ENCODE data around the gene CEP78. TPM values are rescaled to one million over a fixed set of nuclear protein-coding genes. Genes with fewer than 3 reads are reported as not detected.

CEP78 gene
- total and polyA plus RNA-seq, 7 donors = 1.8 to 4.3 (median 3.0) TPM

DNA sequence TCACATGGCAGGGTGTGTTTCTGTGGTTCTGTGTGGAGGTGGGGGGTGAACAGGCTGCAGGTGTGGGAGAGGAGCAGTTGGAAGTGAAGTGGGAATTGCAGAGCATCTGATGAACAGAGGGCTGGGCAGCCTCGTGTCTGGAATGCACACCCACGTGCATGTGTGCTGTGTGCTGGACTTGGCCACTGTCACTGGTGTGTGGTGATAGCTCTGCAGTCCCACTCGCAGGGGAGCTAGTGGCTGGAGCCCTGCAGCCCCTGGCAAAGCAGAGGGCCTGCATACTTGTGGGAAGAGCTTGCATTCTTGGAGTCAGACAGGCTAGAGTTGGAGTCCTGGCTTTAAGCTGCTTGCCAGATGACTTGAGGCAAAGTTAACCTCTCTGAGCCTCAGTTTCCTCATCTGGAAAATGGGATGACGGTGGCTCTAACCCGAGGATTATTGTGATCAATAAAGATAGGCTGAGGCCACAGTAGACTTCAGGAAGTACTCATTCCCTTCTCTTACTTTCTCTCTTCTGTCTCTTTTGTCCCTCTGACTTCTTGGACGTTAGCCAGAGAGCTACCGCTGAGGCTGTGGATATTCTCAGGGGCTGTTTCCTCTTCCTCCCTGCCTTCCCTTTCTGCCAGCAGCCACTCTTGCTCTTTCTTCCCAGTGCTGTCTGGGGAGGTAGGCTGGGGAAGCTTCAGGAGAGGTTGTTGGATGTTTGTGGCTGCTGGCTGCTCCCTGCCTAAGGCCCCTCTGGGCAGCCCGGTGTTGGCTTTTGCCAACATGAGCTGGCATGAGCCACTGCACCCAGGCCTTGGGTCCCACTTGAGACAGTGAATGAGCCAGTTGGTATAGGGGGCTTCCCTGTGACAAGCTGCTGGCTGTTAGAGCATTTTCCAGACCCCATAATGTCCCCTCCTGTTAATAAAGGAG is 79.3 kb downstream of the CEP78 start:
- ATAC-seq = no peak
- Histone ChIP-seq H3K36me3 (ENCODE audit: insufficient read depth in 1 of 2, low read depth in 1 of 2) (no peaks in the 10 kb centered on the region), H3K4me3 (no peak overlapping the region), H3K9me3 (no peaks in the 10 kb centered on the region), H3K4me1 (no peaks in the 10 kb centered on the region), H3K27me3 (ENCODE audit: insufficient read depth in 3 of 3, low read length in 2 of 3) (no peaks in the 10 kb centered on the region), H3K27ac (no peak overlapping the region)
- no peak for DNase-seq
- 41 to 52% (median 52%) methylated on average over 8 of the region's 8 CpGs for WGBS, 3 donors
- TF ChIP-seq, protein P1, sequence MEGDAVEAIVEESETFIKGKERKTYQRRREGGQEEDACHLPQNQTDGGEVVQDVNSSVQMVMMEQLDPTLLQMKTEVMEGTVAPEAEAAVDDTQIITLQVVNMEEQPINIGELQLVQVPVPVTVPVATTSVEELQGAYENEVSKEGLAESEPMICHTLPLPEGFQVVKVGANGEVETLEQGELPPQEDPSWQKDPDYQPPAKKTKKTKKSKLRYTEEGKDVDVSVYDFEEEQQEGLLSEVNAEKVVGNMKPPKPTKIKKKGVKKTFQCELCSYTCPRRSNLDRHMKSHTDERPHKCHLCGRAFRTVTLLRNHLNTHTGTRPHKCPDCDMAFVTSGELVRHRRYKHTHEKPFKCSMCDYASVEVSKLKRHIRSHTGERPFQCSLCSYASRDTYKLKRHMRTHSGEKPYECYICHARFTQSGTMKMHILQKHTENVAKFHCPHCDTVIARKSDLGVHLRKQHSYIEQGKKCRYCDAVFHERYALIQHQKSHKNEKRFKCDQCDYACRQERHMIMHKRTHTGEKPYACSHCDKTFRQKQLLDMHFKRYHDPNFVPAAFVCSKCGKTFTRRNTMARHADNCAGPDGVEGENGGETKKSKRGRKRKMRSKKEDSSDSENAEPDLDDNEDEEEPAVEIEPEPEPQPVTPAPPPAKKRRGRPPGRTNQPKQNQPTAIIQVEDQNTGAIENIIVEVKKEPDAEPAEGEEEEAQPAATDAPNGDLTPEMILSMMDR (IDR thresholded peaks at IDR 0.05) = no peak
- intact Hi-C loops (cut with DNase I) = no loop called here

DNA sequence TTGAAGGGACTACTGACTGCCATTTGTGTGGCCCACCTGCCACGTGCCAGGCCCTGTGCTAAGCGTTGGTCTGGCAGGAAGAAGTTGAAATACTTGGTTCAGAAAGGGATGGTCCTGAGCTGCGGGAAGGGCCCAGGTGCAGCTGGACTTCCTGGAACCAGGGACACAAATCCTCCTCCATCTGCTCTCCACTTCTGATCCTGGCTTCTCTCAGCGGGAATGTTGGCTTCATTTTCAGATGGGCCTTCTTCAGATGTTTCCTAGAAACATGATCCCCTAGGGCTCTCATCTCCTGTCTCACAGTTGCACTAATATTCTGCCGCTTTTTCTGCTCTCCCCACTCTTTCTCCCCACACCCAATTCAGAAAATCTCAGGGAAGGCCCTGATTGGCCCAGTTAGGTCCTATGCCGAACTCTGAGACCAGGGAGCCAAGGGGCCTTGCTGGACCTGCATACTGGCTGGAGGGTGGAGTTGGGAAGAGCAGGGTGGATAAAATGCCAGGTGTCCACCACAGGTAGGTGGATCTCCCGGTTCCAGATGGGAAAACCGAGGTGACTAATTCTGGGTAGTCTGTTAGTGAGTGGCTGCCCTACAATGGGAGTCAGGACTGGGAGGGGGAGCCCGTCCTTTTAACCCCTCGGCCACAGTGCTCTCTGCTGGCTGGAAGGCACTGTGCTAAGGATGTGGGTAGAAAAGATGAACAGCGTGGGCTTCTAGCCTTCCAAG is 80.5 kb downstream of the CEP78 start:
- 69 to 77% (median 73%) methylated on average over 11 of the region's 11 CpGs for WGBS, 3 donors
- H3K27me3 ChIP-seq (ENCODE audit: insufficient read depth in 3 of 3, low read length in 2 of 3) = no peaks in the 10 kb centered on the region
- ATAC-seq = no peak
- H3K9me3 ChIP-seq = no peaks in the 10 kb centered on the region
- H3K27ac ChIP-seq = no peak overlapping the region
- H3K4me3 ChIP-seq = no peak overlapping the region
- no peaks in the 10 kb centered on the region for H3K4me1 ChIP-seq
- TF ChIP-seq, protein P1 (IDR thresholded peaks at IDR 0.05) = no peak
- intact Hi-C loops (cut with DNase I) = no loop called here
- H3K36me3 ChIP-seq (ENCODE audit: insufficient read depth in 1 of 2, low read depth in 1 of 2) = no peaks in the 10 kb centered on the region
- no peak for DNase-seq

GRCh38 chr9:78319197-78320029 is 83.5 kb downstream of the CEP78 start:
- DNase-seq (no peak), ATAC-seq (no peak)
- Histone ChIP-seq H3K9me3 (no peaks in the 10 kb centered on the region), H3K36me3 (ENCODE audit: insufficient read depth in 1 of 2, low read depth in 1 of 2) (no peaks in the 10 kb centered on the region), H3K27me3 (ENCODE audit: insufficient read depth in 3 of 3, low read length in 2 of 3) (no peaks in the 10 kb centered on the region), H3K4me3 (no peak overlapping the region), H3K4me1 (no peaks in the 10 kb centered on the region), H3K27ac (no peak overlapping the region)
- TF ChIP-seq, protein P1 (IDR thresholded peaks at IDR 0.05) = no peak
- intact Hi-C loops (cut with DNase I) = no loop called here
- 76 to 87% (median 77%) methylated on average over 6 of the region's 6 CpGs for WGBS, 3 donors

GRCh38 chr9:78320030-78320693 is 84.3 kb downstream of the CEP78 start:
- intact Hi-C loops (cut with DNase I) = no loop called here
- Histone ChIP-seq H3K4me1 (no peaks in the 10 kb centered on the region), H3K27me3 (ENCODE audit: insufficient read depth in 3 of 3, low read length in 2 of 3) (no peaks in the 10 kb centered on the region), H3K4me3 (no peak overlapping the region), H3K27ac (no peak overlapping the region), H3K9me3 (no peaks in the 10 kb centered on the region), H3K36me3 (ENCODE audit: insufficient read depth in 1 of 2, low read depth in 1 of 2) (no peaks in the 10 kb centered on the region)
- 74 to 96% (median 75%) methylated on average over 4 of the region's 4 CpGs for WGBS, 3 donors
- no peak for DNase-seq
- TF ChIP-seq, protein P1 (IDR thresholded peaks at IDR 0.05) = no peak
- no peak for ATAC-seq
